ENCODE data around the gene ESYT3.

Gene ESYT3
- total RNA-seq = 0.13 to 0.15 reads per million in 2 donors

- no peak for DNase-seq
These were observed at the start of gene ESYT3 for GRCh38 chr3:138434276-138434874. TSS of gene ESYT3 (plus strand) at chr3:138434616. CDS start at chr3:138434799, 183 bp downstream.

GRCh38 chr3:138384976-138385375 is 49.4 kb upstream of the ESYT3 start:
- DNase-seq = no peak

- DNase-seq = no peak
These were observed 45.2 kb upstream of the ESYT3 start for GRCh38 chr3:138389144-138389601.

- DNase-seq = no peak
These were observed 44.4 kb upstream of the ESYT3 start for GRCh38 chr3:138389841-138390581.

- no peak for DNase-seq
These were observed 43.9 kb upstream of the ESYT3 start for GRCh38 chr3:138390582-138390932.

- no peak for DNase-seq
These were observed 40.3 kb upstream of the ESYT3 start for GRCh38 chr3:138394156-138394555.

GRCh38 chr3:138394686-138395085 is 39.7 kb upstream of the ESYT3 start:
- no peak for DNase-seq

DNA sequence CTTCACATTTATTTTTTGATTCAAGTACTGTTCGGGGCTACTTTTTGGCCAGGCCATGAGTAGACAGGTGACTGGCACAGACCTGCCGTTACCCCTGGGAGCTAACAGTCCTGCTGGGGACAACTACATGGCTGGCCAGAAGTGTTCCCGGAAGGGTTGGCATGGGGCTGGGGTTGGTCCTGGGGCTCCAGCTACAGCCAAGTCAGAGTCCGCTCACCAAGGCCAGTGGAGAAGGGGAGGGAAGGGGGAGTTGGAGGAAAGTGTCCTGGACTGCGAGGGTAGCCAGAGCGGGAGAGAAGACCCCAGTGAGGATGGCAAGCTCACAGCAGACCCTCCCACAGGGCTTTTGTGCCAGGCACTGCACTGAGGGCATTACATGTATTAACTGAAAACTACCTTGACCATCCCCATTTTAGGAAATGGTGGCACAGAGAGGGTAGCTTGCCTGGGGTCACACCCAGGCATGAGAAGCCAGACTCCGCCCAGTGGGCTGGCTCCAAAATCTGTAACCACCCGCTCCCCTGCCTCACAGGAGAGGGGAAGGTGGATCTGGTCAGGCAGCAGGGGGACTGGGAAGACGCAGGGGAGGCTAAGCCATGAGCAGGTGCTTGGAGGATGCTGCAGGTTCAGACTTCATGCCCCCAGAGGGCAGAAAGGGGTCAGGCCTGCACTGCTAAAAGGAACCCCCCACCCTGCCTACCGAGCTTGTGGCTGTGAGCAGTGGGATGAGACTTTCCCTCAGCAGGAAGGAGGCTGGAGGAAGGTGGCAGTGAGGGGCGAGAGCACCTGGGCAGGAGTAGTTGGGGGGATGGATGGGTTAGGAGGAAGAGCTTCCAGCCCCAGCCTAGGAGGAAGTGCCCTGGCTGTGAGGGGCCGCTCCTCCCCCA is 38.3 kb upstream of the ESYT3 start:
- DNase-seq = no peak

GRCh38 chr3:138396752-138397410 is 37.5 kb upstream of the ESYT3 start:
- DNase-seq = no peak

DNA sequence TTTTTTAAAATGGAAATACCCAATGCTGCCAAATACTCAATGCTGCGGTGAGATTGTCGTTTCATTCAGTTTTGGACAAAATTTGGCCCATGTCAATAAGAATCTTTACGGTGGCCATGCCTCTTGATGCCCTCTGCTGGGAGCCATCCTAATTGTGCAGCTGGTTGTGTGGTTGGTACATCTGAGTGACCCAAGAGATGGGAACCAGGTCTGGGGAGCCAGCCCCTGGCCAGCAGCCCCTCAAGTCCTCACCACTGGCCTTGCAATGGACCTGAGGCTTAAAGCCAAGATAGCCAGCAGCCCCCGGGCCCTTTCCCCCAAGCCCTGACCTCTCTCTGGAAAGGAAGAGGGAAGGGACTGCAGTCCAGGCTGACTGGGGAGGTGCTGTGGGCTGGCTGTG is 36.4 kb upstream of the ESYT3 start:
- no peak for DNase-seq

DNA sequence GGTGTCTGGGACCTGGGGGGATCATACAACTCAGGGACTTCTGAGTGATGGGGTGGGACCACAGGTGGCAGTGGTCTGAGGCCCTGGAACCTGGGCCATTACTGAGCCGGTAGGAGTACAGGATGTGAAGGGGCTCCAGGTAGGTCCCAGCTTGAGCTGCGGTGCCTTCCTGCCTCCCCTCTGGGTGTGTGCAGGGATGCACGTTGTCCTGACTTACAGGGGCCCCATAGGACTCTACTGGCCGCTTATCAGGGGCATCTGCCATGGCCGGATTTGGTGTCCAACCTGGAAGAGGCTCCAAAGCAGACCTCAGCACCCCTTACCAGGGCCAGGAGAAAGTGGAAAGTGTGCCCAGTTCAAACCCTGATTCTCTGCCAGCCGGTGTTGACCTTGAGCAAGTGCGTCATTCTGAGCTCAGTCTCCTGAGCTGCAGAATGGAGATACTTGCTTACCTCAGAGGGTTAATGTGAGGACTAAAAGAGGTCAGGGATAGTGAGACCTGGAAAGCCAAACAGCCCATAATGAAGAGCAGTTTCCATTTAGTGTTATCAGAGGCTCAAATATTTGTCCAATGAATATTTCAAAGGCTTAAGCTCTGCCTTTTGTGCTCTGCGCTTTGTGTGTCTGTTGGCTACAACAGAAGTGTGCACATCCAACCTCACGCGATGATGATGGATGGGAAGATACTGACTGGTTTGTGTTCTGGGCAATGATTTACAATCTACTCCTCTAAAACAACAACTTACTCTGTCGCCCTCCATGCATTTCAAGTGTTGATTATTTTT is 35.4 kb upstream of the ESYT3 start:
- no peak for DNase-seq

GRCh38 chr3:138399766-138400165 is 34.6 kb upstream of the ESYT3 start:
- DNase-seq = no peak

- DNase-seq = no peak
These were observed 33.8 kb upstream of the ESYT3 start for GRCh38 chr3:138400651-138401070.

DNA sequence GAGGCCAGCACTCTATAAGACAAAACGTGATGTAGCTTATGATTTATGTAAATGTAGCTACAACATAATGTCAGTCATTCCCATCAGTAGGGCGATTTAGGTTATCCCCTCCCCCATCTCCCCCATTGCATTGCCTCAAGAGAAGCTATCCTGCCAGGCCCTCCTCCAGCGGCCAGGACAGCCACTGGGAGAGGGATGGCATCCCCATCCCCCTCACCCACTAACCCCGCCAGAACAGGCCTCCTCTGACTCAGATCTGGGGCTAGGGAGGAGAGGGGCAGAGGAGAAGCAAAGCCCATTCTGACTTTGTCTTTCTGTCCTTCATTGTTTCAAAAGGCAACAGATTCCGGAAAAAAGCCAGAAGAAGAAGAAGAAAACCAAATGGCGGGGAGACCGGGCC is 32.6 kb upstream of the ESYT3 start:
- no peak for DNase-seq

DNA sequence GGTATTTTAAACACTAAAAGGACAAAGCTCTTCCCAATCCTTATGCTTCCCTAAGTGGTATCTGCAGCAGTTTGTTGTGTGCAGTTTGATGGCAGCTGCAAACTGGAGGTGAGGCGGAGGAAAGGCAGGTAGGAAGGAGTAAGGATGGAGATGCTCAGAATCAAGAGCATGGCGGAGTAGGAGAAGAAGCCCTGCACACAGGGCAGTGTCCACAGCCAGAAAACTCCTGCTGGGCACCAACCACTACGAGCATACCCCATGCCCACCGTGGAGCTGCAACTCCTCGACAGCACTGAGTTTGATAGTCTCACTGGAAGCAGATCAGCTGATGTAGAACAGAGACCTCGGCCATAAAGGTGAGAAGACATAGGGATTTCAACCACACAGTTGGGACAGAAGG is 30.3 kb upstream of the ESYT3 start:
- DNase-seq = no peak

DNA sequence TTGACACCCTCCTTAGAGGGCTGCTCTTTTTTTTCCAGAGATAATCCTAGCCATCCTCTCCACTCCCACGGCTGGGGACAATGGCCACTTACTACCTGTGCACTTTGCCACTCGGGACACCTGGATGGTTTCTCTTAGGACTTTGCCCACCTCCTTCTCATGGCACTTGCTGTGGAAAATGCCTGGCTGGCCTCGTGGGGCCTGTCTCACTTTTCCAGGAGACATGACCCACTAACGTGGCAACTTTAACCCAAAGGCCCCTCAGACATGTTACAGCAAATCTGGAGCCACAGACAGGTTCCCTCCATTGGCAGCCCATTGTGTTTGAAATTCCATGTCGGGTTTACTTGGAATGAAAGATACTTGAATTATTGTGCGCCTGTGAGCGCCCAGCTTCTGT is 29.4 kb upstream of the ESYT3 start:
- DNase-seq = no peak

- DNase-seq = no peak
These were observed 28.9 kb upstream of the ESYT3 start for GRCh38 chr3:138405486-138405885.

DNA sequence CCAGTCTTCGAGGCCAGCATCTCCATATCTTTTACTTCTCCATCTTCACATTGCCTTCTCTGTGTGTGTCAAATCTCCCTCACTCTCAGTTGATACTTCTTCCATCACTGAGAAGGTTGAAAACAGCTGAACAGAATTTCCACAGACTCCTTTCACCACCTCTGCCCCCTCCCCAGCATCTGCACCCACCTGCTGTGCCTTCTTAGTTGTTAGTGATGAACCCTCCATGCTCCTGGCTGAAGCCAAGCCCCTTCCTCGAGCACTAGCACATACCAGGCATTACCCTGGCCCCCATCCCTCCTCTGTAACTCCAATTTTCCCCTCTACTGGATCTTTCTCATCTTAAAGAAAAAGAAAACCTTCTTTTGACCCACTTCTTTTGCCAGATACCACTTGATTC is 27.8 kb upstream of the ESYT3 start:
- DNase-seq = no peak

DNA sequence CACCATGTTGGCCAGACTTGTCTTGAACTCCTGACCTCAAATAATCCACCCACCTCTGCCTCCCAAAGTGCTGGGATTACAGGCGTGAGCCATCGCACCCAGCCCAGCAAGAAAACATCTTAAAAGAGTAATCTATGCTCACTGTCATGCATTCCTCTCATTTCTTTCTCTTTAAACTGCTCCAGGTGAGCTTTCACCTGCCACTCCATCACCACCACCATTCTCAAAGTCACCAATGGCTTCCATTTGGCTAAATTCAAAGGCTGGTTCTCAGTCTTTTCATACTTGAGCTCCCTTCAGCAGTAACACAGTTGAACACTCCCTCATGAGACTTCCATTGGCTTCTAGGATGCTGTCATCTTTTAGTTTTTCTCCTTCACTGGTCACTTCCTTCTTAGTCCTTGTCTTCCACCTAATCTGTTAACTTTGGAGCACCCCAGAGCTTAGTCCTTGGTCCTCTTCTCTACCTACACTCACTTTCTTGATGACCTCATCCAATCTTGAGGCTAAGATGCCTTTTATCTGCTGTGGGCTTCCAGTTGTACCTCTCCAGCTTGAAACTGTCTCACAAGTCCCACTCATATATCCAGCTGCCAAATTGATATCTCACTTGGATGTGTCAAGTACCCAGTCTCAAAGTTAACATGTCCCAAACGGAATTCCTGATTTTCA is 27.0 kb upstream of the ESYT3 start:
- no peak for DNase-seq

GRCh38 chr3:138408751-138409570 is 25.5 kb upstream of the ESYT3 start:
- no peak for DNase-seq
